ENCODE data around the gene PRKCH. TPM values are rescaled to one million over a fixed set of nuclear protein-coding genes. Genes with fewer than 3 reads are reported as not detected.

The PRKCH gene
- total RNA-seq, 6 experiments from 2014 or later, result 5.0 to 12.1 (median 8.8) TPM

- Histone ChIP-seq H3K27me3 (no peaks in the 10 kb centered on the region), H3K4me3 (no peak overlapping the region), H3K4me1 (peaks cover 2 to 24% (median 7%) of the 10 kb centered on the region in 4 donors), H3K27ac (peak overlapping the region in 1 of 3 donors; percentile 65), H3K36me3 (no peaks in the 10 kb centered on the region), H3K9me3 (no peaks in the 10 kb centered on the region)
- 39% methylated on average over 3 of the region's 3 CpGs for WGBS (ENCODE audit: insufficient coverage, low coverage, low lambda C conversion rate, missing lambda C conversion rate)
- DNase-seq (peak in 1 of 3 donors; percentile 31), ATAC-seq (no peak)
- TF ChIP-seq POLR2A (IDR thresholded peaks at IDR 0.05) (no peak), CTCF (IDR thresholded peaks at IDR 0.05) (no peak)
- intact Hi-C loops (cut with DNase I), result loop anchor here in 1 of 2 donors (10.0 kb wide), 1 partner anchor 82 kb away; no protein-coding TSS in a partner anchor
These were observed 151.5 kb downstream of the PRKCH start for GRCh38 chr14:61472801-61473376.

DNA sequence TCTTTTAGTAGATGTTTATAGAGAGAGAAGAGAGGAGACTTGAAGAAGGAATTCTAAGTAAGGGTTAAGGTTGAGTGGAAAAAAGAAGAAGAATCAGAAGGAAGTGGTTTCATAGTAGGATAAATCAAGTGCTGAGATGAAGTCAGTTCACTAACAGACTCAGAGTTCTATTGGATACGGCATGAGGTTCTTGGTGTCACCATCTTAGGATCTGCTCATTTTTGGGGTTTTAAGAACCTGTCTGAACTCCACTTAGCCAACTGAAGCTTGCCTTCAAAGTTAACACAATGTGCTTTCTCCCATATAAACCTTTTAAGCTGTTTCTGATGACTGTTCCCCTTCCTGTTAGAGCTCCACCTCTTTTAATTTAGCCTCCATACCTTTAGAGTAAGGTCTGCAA, 152.6 kb downstream of the PRKCH start:
- intact Hi-C loops (cut with DNase I), result loop anchor here in 1 of 2 donors (10.0 kb wide), 1 partner anchor 81 kb away; no protein-coding TSS in a partner anchor
- Histone ChIP-seq H3K9me3 (no peaks in the 10 kb centered on the region), H3K4me3 (no peak overlapping the region), H3K27ac (peak overlapping the region in 1 of 3 donors; percentile 25), H3K36me3 (no peaks in the 10 kb centered on the region), H3K27me3 (no peaks in the 10 kb centered on the region), H3K4me1 (peaks cover 2 to 32% (median 12%) of the 10 kb centered on the region in 4 donors)
- ATAC-seq (no peak), DNase-seq (no peak)
- WGBS (ENCODE audit: insufficient coverage, low coverage, low lambda C conversion rate, missing lambda C conversion rate), result 0% methylated on average over 1 of the region's 1 CpG
- TF ChIP-seq CTCF (IDR thresholded peaks at IDR 0.05) (no peak), POLR2A (IDR thresholded peaks at IDR 0.05) (no peak)

GRCh38 chr14:61474701-61475100, 153.3 kb downstream of the PRKCH start:
- peaks cover 2 to 32% (median 12%) of the 10 kb centered on the region in 4 donors for H3K4me1 ChIP-seq

GRCh38 chr14:61475316-61475715, 153.9 kb downstream of the PRKCH start:
- intact Hi-C loops (cut with DNase I), result loop anchor here in 1 of 2 donors (10.0 kb wide), 1 partner anchor 79 kb away; no protein-coding TSS in a partner anchor
- 22% methylated on average over 4 of the region's 4 CpGs for WGBS (ENCODE audit: insufficient coverage, low coverage, low lambda C conversion rate, missing lambda C conversion rate)

More at GRCh38 chr14:61474701-61475100, 153.3 kb downstream of the PRKCH start:
- no peak for TF ChIP-seq CTCF (IDR thresholded peaks at IDR 0.05)
- TF ChIP-seq POLR2A (IDR thresholded peaks at IDR 0.05), result no peak
- ATAC-seq, result no peak
- DNase-seq, result peak in 1 of 3 donors; percentile 33
- 53% methylated on average over 3 of the region's 3 CpGs for WGBS (ENCODE audit: insufficient coverage, low coverage, low lambda C conversion rate, missing lambda C conversion rate)
- Histone ChIP-seq H3K36me3 (no peaks in the 10 kb centered on the region), H3K27ac (no peak overlapping the region), H3K4me3 (no peak overlapping the region), H3K27me3 (no peaks in the 10 kb centered on the region), H3K9me3 (no peaks in the 10 kb centered on the region)
- intact Hi-C loops (cut with DNase I), result loop anchor here in 1 of 2 donors (10.0 kb wide), 1 partner anchor 80 kb away; no protein-coding TSS in a partner anchor

More at GRCh38 chr14:61475316-61475715, 153.9 kb downstream of the PRKCH start:
- H3K27me3 ChIP-seq, result no peaks in the 10 kb centered on the region
- H3K4me1 ChIP-seq, result peaks cover 2 to 32% (median 12%) of the 10 kb centered on the region in 4 donors
- H3K4me3 ChIP-seq, result no peak overlapping the region
- H3K36me3 ChIP-seq, result no peaks in the 10 kb centered on the region
- TF ChIP-seq CTCF (IDR thresholded peaks at IDR 0.05) (peak; percentile 80 to 84 (median 82)), POLR2A (IDR thresholded peaks at IDR 0.05) (no peak)
- H3K27ac ChIP-seq, result peak overlapping the region in 1 of 3 donors; percentile 89
- no peaks in the 10 kb centered on the region for H3K9me3 ChIP-seq
- DNase-seq (peak in 1 of 3 donors; percentile 33), ATAC-seq (peak; percentile 36 to 61 (median 54))
